ENCODE measurements around the gene TGFBR2. TPM values are rescaled to one million over a fixed set of nuclear protein-coding genes. Genes with fewer than 3 reads are reported as not detected.

The TGFBR2 gene
- total RNA-seq, 2 experiments from 2014 or later, result 45.5 to 46.6 TPM

DNA sequence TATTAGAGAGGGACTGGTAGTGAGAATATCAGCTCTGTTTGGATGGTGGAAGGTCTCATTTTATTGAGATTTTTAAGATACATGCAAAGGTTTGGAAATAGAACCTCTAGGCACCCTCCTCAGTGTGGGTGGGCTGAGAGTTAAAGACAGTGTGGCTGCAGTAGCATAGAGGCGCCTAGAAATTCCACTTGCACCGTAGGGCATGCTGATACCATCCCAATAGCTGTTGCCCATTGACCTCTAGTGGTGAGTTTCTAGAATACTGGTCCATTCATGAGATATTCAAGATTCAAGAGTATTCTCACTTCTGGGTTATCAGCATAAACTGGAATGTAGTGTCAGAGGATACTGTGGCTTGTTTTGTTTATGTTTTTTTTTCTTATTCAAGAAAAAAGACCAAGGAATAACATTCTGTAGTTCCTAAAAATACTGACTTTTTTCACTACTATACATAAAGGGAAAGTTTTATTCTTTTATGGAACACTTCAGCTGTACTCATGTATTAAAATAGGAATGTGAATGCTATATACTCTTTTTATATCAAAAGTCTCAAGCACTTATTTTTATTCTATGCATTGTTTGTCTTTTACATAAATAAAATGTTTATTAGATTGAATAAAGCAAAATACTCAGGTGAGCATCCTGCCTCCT lies 87.2 kb downstream of the TGFBR2 start:
- H3K27ac Mint-ChIP-seq, result peak overlapping the region; percentile 67
- no peak overlapping the region for H3K4me3 Mint-ChIP-seq
- no peaks in the 10 kb centered on the region for H3K27me3 Mint-ChIP-seq

DNA sequence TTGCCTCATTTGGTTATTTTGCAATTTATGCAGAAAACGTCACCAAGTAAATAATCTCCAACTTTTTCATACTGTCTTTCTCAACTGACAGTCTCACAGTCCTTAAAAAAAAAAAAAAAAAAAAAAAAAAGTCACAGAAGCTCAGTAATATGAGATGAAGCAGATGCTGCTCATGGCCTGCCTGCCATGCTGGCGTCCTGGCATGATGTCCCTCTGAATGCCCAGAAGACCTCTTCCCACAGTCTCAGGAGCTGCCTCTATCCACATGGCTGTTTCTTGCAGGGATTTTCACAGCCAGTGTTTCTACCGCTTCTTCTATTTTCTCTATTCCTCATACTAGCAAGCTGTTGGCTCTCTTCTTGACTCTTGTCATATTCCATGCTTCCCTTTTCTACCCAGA lies 87.7 kb downstream of the TGFBR2 start:
- POLR2A ChIA-PET, result no interaction called here
- no peaks in the 10 kb centered on the region for H3K9me3 Mint-ChIP-seq (ENCODE audit: low read depth)

More for the DNA sequence above, 87.2 kb downstream of the TGFBR2 start:
- DNase-seq (peak; percentile 53), ATAC-seq (peak; percentile 81)
- Mint-ChIP-seq H3K9me3 (ENCODE audit: low read depth) (no peaks in the 10 kb centered on the region), H3K4me1 (peaks cover 61% of the 10 kb centered on the region), H3K36me3 (ENCODE audit: low read depth) (peaks cover 73% of the 10 kb centered on the region)
- intact Hi-C loops (cut with DNase I, micrococcal nuclease), result loop anchor here (1.0 to 5.0 kb wide), 7 partner anchors 87 to 653 kb away; partner anchors contain the start of gene TGFBR2 (in 1 of the 2)
- POLR2A ChIA-PET, result no interaction called here
- CTCF ChIA-PET, result interaction anchor here (0.6 to 3.8 kb wide), 37 partner anchors 9 to 1191 kb away, joined by 3 to 23 read pairs (median 4); partner anchors contain the start of gene TGFBR2

DNA sequence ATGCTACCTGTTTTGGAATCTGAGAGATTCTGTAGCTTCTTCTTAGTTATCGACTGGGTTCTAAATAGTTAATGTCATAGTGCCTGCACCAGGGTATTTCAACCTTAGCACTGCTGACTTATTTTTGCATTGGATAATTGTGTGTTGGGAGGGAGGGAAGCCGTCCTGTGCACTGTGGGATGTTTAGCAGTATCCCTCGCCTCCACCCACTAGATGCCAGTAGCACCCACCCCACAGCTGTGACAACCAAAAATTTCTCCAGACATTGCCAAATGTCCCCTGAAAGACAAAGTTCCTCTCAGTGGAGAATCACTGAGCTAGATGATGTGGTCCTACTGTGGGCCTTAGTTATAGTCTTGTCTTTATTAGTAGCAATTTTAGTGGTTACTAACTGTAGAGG lies 88.3 kb downstream of the TGFBR2 start:
- H3K36me3 Mint-ChIP-seq (ENCODE audit: low read depth), result peaks cover 71% of the 10 kb centered on the region
- CTCF ChIA-PET, result interaction anchor here (0.7 to 3.8 kb wide), 11 partner anchors 10 to 652 kb away, joined by 3 to 23 read pairs (median 5); no protein-coding TSS in a partner anchor
- intact Hi-C loops (cut with DNase I, micrococcal nuclease), result loop anchor here (5.0 kb wide), 3 partner anchors 487 to 723 kb away; no protein-coding TSS in a partner anchor
- DNase-seq, result no peak
- peaks cover 51% of the 10 kb centered on the region for H3K4me1 Mint-ChIP-seq
- no peak overlapping the region for H3K4me3 Mint-ChIP-seq
- no peak for ATAC-seq
- H3K27me3 Mint-ChIP-seq, result no peaks in the 10 kb centered on the region
- POLR2A ChIA-PET, result no interaction called here
- H3K27ac Mint-ChIP-seq, result peak overlapping the region; percentile 67
- H3K9me3 Mint-ChIP-seq (ENCODE audit: low read depth), result no peaks in the 10 kb centered on the region

More for the DNA sequence above, 87.7 kb downstream of the TGFBR2 start:
- ATAC-seq (no peak), DNase-seq (no peak)
- Mint-ChIP-seq H3K27me3 (no peaks in the 10 kb centered on the region), H3K4me1 (peaks cover 56% of the 10 kb centered on the region), H3K36me3 (ENCODE audit: low read depth) (peaks cover 72% of the 10 kb centered on the region), H3K4me3 (no peak overlapping the region), H3K27ac (peak overlapping the region; percentile 67)
- intact Hi-C loops (cut with DNase I, micrococcal nuclease), result loop anchor here (5.0 kb wide), 2 partner anchors 487 to 497 kb away; no protein-coding TSS in a partner anchor
- CTCF ChIA-PET, result interaction anchor here (0.7 to 3.8 kb wide), 18 partner anchors 9 to 652 kb away, joined by 3 to 23 read pairs (median 5); partner anchors contain the start of gene TGFBR2

DNA sequence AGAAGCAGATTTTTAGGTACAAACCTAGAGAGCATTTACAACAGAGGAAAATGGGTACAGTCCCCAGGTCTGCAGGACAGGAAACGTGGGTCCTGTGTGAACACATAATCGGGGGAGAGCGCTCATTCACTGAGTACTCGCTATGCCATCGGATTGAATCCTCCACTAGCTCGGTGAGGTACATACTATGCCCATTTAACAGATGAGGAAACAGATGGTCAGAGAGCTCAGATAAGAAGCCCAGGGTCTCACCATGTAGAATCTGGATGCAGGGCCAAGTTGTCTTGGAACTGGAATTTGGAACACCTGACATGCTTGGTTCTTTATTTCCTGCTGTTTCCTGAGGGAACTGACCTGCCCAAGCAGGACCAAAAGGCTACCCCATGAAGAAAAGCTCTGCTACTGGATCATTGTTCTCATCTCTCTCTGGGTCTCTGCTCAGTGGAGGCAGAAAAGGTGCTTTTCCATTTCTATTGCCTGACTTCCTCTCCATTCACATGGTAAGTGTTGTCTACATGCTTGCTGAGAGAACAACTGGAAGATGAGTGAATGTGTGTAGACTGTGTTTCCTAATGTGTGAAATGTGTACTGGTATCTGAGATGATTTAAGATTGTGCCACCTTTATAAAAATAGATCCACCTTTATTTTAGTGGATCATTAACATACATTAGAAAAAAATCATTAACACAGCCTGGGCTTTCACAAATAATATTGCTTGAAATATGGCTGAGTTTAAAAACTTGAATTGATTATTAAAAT lies 89.1 kb downstream of the TGFBR2 start:
- Mint-ChIP-seq H3K4me3 (no peak overlapping the region), H3K9me3 (ENCODE audit: low read depth) (no peaks in the 10 kb centered on the region), H3K4me1 (peaks cover 42% of the 10 kb centered on the region), H3K36me3 (ENCODE audit: low read depth) (peaks cover 64% of the 10 kb centered on the region), H3K27me3 (no peaks in the 10 kb centered on the region), H3K27ac (peak overlapping the region; percentile 68)
- intact Hi-C loops (cut with DNase I, micrococcal nuclease), result loop anchor here in 1 of 2 experiments (5.0 kb wide), 1 partner anchor 722 kb away; no protein-coding TSS in a partner anchor
- ATAC-seq (no peak), DNase-seq (no peak)
- ChIA-PET POLR2A (no interaction called here), CTCF (interaction anchor here (0.6 to 2.4 kb wide), 10 partner anchors 9 to 653 kb away, joined by 3 to 9 read pairs (median 4); no protein-coding TSS in a partner anchor)

DNA sequence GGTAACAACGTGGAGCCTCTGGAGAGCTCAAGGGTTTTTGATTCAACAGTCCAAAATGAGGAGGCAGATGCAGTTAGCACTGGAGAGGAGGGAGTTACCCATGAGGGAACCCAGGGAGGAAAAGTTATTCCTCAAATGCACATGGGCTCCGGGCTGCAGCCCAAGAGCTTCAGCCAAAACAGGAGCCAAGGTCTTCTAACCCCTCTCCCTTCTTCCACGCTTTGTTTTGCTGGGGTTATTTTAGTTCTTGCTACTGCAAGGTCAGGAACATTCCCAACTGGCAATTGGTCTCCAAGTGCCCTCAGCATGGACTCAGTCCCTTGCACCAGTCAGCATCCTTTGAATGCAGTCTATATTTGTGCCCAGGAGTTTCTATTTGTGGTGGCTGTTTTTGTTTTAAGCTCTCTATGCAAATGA lies 90.0 kb downstream of the TGFBR2 start:
- H3K36me3 Mint-ChIP-seq (ENCODE audit: low read depth), result peaks cover 64% of the 10 kb centered on the region
- ATAC-seq (no peak), DNase-seq (no peak)
- POLR2A ChIA-PET, result no interaction called here
- peaks cover 36% of the 10 kb centered on the region for H3K4me1 Mint-ChIP-seq
- H3K9me3 Mint-ChIP-seq (ENCODE audit: low read depth), result no peaks in the 10 kb centered on the region
- H3K27ac Mint-ChIP-seq, result peak overlapping the region; percentile 39
- no peak overlapping the region for H3K4me3 Mint-ChIP-seq
- CTCF ChIA-PET, result interaction anchor here (0.9 to 2.3 kb wide), 5 partner anchors 8 to 74 kb away, joined by 3 to 6 read pairs (median 3); no protein-coding TSS in a partner anchor
- intact Hi-C loops (cut with DNase I, micrococcal nuclease), result loop anchor here in 1 of 2 experiments (5.0 kb wide), 1 partner anchor 721 kb away; no protein-coding TSS in a partner anchor
- no peaks in the 10 kb centered on the region for H3K27me3 Mint-ChIP-seq

DNA sequence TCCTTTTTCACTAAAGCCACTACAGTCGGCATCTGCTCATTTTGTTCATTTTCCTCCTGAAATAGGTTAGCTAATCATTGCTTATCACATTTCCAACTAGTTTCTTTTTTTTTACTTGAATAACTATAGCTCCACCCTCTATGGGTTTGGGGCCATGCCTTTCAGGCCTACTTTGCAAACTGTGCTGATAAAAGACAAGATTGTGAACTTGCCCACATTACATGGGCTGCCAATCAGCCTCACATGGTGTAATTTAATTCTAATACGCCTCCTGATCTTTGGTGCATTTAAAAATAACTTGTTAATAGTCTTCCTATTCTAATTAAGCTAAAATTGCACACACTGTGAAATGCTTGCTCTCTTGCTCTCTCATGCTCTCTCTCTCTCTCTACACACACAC lies 90.5 kb downstream of the TGFBR2 start:
- Mint-ChIP-seq H3K4me3 (no peak overlapping the region), H3K36me3 (ENCODE audit: low read depth) (peaks cover 64% of the 10 kb centered on the region), H3K27me3 (no peaks in the 10 kb centered on the region), H3K4me1 (peaks cover 36% of the 10 kb centered on the region), H3K27ac (no peak overlapping the region), H3K9me3 (ENCODE audit: low read depth) (no peaks in the 10 kb centered on the region)
- DNase-seq, result no peak
- no peak for ATAC-seq
- CTCF ChIA-PET, result interaction anchor here (1.1 to 1.3 kb wide), 5 partner anchors 9 to 74 kb away, joined by 3 to 4 read pairs (median 3); no protein-coding TSS in a partner anchor
- POLR2A ChIA-PET, result no interaction called here
- intact Hi-C loops (cut with DNase I, micrococcal nuclease), result loop anchor here in 1 of 2 experiments (5.0 kb wide), 1 partner anchor 720 kb away; no protein-coding TSS in a partner anchor

DNA sequence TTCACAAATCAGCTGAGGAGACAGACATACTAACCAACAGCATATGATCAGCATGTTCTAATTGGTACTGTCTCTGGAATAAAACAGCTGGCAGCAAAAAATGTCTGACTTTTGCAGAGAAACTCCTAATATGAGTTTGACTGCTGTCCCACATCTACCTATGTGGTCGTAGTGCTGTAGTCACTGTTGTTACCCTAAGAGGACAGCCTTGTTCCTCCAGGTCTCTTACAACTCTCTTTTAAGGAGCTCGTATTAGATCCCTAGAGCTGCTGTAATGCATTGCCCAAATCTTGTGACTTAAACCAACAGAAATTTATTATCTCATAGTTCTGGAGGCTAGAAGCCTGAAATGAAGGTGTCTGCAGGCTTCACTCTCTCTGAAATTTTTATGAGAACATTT lies 92.1 kb downstream of the TGFBR2 start:
- peaks cover 5% of the 10 kb centered on the region for H3K9me3 Mint-ChIP-seq (ENCODE audit: low read depth)
- H3K27me3 Mint-ChIP-seq, result no peaks in the 10 kb centered on the region
- peaks cover 51% of the 10 kb centered on the region for H3K36me3 Mint-ChIP-seq (ENCODE audit: low read depth)
- POLR2A ChIA-PET, result no interaction called here
- H3K4me1 Mint-ChIP-seq, result peaks cover 27% of the 10 kb centered on the region
- CTCF ChIA-PET, result interaction anchor here (0.6 to 1.4 kb wide), 5 partner anchors 10 to 470 kb away, joined by 3 to 4 read pairs (median 3); no protein-coding TSS in a partner anchor
- intact Hi-C loops (cut with DNase I, micrococcal nuclease), result loop anchor here in 1 of 2 experiments (5.0 kb wide), 1 partner anchor 719 kb away; no protein-coding TSS in a partner anchor
- ATAC-seq (peak; percentile 14), DNase-seq (no peak)
- no peak overlapping the region for H3K27ac Mint-ChIP-seq
- H3K4me3 Mint-ChIP-seq, result no peak overlapping the region

DNA sequence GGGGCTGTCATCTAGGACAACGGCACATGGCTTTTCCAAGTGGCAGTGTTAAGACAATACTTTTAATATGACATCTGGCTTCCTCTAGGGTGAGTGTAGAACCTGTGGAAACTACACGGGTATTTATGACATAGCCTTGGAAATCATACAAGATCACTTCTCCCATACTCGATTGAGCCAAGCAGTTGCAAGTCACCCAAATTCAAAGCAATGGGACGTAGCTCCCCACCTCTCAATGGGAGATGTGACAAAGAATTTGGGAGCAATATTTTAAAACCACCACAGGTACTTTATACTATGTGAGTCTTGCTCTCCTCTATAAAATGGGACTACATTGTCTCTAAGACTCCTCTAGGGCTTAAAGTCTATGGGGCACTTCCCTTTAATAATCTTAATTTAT lies 93.5 kb downstream of the TGFBR2 start:
- Mint-ChIP-seq H3K27me3 (no peaks in the 10 kb centered on the region), H3K9me3 (ENCODE audit: low read depth) (peaks cover 5% of the 10 kb centered on the region), H3K4me3 (no peak overlapping the region), H3K36me3 (ENCODE audit: low read depth) (peaks cover 46% of the 10 kb centered on the region), H3K27ac (no peak overlapping the region), H3K4me1 (peaks cover 30% of the 10 kb centered on the region)
- ChIA-PET CTCF (no interaction called here), POLR2A (no interaction called here)
- DNase-seq (no peak), ATAC-seq (no peak)
- intact Hi-C loops (cut with DNase I, micrococcal nuclease), result loop anchor here in 1 of 2 experiments (5.0 kb wide), 1 partner anchor 717 kb away; no protein-coding TSS in a partner anchor

DNA sequence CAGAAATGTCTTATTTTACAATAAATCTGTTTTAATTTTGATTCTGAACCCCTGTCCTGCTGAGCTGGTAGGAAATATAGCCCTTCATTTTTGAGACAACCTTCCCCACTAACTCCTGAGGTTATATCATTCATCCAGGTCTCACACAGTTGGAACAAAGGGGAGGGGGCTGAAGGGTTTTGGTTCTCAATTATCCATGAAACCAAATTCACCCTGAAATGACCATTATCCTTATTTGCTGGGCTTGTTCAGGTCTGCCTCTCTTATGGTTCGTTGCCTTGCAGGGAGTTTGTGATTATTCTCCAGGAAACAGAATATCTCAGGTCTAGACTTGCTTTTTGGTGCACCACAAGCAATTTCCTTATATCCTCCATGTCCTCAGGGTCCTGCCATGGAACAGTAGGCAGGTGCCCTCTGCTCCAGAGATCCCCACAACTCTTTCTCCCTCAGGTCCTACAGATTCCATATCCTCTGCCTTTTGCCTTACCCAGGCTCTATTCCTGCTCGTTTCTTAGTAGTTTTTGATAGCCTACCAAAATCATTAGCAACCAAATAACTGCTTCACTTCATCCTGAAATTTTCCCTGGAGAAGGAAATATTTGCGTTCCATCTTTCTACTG lies 94.4 kb downstream of the TGFBR2 start:
- DNase-seq, result no peak
- ChIA-PET CTCF (no interaction called here), POLR2A (no interaction called here)
- intact Hi-C loops (cut with DNase I, micrococcal nuclease), result no loop called here
- Mint-ChIP-seq H3K27me3 (no peaks in the 10 kb centered on the region), H3K36me3 (ENCODE audit: low read depth) (peaks cover 37% of the 10 kb centered on the region), H3K4me3 (no peak overlapping the region), H3K9me3 (ENCODE audit: low read depth) (peaks cover 5% of the 10 kb centered on the region), H3K27ac (peak overlapping the region; percentile 44), H3K4me1 (peaks cover 23% of the 10 kb centered on the region)
- ATAC-seq, result no peak

DNA sequence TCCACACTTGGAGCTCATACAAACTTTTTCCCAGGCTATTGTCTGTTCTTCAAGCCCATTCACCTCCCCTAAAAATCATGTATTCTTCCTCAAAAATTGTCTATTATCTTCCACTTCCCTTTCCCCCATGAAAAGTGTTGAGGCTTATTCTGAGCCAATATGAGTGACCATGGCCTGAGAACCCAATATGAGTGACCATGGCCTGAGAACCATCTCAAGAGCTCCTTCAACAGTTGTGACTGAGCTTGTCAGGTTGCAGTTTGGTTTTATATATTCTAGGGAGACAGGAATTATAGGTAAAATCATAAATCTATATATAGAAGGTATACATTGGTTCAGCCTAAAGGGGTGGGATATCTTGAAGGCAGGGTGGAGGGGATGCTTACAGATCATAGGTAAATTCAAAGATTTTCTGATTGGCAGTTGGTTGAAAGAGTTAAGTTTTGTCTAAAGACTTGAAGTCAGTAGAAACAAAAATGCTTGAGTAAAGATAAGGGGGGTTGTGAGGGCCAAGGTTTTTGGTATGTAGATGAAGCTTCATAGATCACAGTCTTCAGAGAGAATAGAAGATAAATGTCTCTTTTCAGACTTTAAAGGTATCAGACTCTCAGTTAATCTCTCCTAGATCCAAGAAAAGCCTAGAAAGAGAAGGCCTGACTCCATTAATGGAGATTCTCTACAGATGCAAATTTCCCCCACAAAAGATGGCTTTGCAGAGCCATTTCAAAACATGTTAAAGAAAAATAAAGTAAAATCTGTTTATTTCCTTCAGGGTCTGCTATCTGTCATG lies 95.8 kb downstream of the TGFBR2 start:
- H3K36me3 Mint-ChIP-seq (ENCODE audit: low read depth), result peaks cover 27% of the 10 kb centered on the region
- no peak overlapping the region for H3K27ac Mint-ChIP-seq
- peaks cover 16% of the 10 kb centered on the region for H3K4me1 Mint-ChIP-seq
- ChIA-PET POLR2A (interaction anchor here (0.8 kb wide), 1 partner anchor 20 kb away, joined by 3 read pairs; no protein-coding TSS in a partner anchor), CTCF (interaction anchor here (0.7 to 1.1 kb wide), 3 partner anchors 14 to 32 kb away, joined by 3 read pairs; no protein-coding TSS in a partner anchor)
- no peak for DNase-seq
- peaks cover 7% of the 10 kb centered on the region for H3K9me3 Mint-ChIP-seq (ENCODE audit: low read depth)
- no peaks in the 10 kb centered on the region for H3K27me3 Mint-ChIP-seq
- no peak for ATAC-seq
- no peak overlapping the region for H3K4me3 Mint-ChIP-seq
- intact Hi-C loops (cut with DNase I, micrococcal nuclease), result no loop called here

All from activated CD4-positive, alpha-beta T cell treated with anti-CD3 and anti-CD28 coated beads for 36 hours (primary cell).